PC-9 (cell line): ENCODE measurements around the gene GNG7. TPM values are rescaled to one million over a fixed set of nuclear protein-coding genes. Genes with fewer than 3 reads are reported as not detected.
"Not testable (repeated sequence)": the region's sequence is repeated elsewhere in the genome, so short reads cannot be mapped to it uniquely, and the experiment has no call there.

Experiments used
- BruUV-seq: library from RNA; stranded (reverse); fragments of 400-500 nt; replicated peaks from 2 replicates; lab custom pipeline; 2021; lab: Mats Ljungman, UMichigan
- CTCF ChIA-PET: fragments of 300-600 bp; sonication (Branson Sonifier 250); formaldehyde crosslinking; loops from one replicate; lab custom pipeline; 2022; ENCODE audit warnings: antibody characterized with exemption; lab: Charles Lee
- POLR2A ChIA-PET: fragments of 300-600 bp; sonication (Branson Sonifier 250); formaldehyde crosslinking; loops from one replicate; lab custom pipeline; 2022; ENCODE audit warnings: antibody characterized with exemption; ENCODE audit not compliant: unreplicated experiment; lab: Charles Lee
- DNase-seq, 2 experiments: peaks; one replicate each; pipeline versions ENCODE4 v3.0.0 to v3.0.0-alpha.2; 2015 to 2022; ENCODE audit warnings: mixed read lengths in 1 of 2
- H2AFZ ChIP-seq: fragments of 200-600 bp; sonication (generic); 2 replicates; pipeline ENCODE4 v1.8.1; 2017; ENCODE audit warnings: antibody characterized with exemption
- H3F3A ChIP-seq: fragments of 200-600 bp; sonication (generic); 2 replicates; pipeline ENCODE4 v1.8.1; 2017; ENCODE audit warnings: antibody characterized with exemption, mild to moderate bottlenecking, low read depth; ENCODE audit not compliant: insufficient read depth
- H3K27ac ChIP-seq: fragments of 200-600 bp; sonication (generic); 2 replicates; pipeline ENCODE4 v1.6.1; 2016; ENCODE audit warnings: mixed run types
- H3K27me3 ChIP-seq: fragments of 200-600 bp; sonication (generic); 2 replicates; pipeline ENCODE4 v1.6.1; 2016; ENCODE audit warnings: low read depth, mixed run types; ENCODE audit not compliant: insufficient read depth
- H3K36me3 ChIP-seq: fragments of 200-600 bp; sonication (generic); 2 replicates; pipeline ENCODE4 v1.6.1; 2016; ENCODE audit warnings: low read depth, mixed run types
- H3K4me1 ChIP-seq: fragments of 200-600 bp; sonication (generic); replicated peaks from 2 replicates; pipeline ENCODE4 v1.6.1; 2016; ENCODE audit warnings: mixed run types; ENCODE audit not compliant: insufficient read depth
- H3K4me2 ChIP-seq: fragments of 200-600 bp; sonication (generic); 2 replicates; pipeline ENCODE4 v1.6.1; 2017; ENCODE audit warnings: mixed run types
- H3K4me3 ChIP-seq: fragments of 200-600 bp; sonication (generic); 2 replicates; pipeline ENCODE4 v1.6.1; 2016; ENCODE audit warnings: mixed run types
- H3K79me2 ChIP-seq: fragments of 200-600 bp; sonication (generic); 2 replicates; pipeline ENCODE4 v1.6.1; 2017; ENCODE audit warnings: low read depth, mixed run types
- H3K9me2 ChIP-seq: fragments of 200-600 bp; sonication (generic); 2 replicates; pipeline ENCODE4 v1.8.1; 2017; ENCODE audit warnings: mild to moderate bottlenecking; ENCODE audit not compliant: insufficient read depth
- H3K9me3 ChIP-seq: fragments of 200-600 bp; sonication (generic); 2 replicates; pipeline ENCODE4 v1.8.1; 2016; ENCODE audit warnings: low read depth; ENCODE audit not compliant: insufficient read depth
- H4K20me1 ChIP-seq: fragments of 200-600 bp; sonication (generic); 2 replicates; pipeline ENCODE4 v1.8.1; 2017; ENCODE audit not compliant: insufficient read depth
- CTCF ChIP-seq: fragments of 200-600 bp; sonication (generic); conservative IDR thresholded peaks from 2 replicates; pipeline ENCODE4 v1.6.1; 2017; ENCODE audit warnings: mixed run types, antibody characterized with exemption, mild to moderate bottlenecking, moderate library complexity
- EZH2 ChIP-seq: fragments of 200-600 bp; sonication (generic); IDR thresholded peaks from 2 replicates; pipeline ENCODE4 v1.8.0; 2017; ENCODE audit warnings: antibody characterized with exemption, low read depth
- intact Hi-C: fragments of 100-400 bp; cut with micrococcal nuclease; formaldehyde crosslinking; loops from one replicate; pipeline ENCODE4 v1.10.0; 2022; ENCODE audit not compliant: unreplicated experiment
- total RNA-seq: library from RNA; stranded (reverse); gene quantifications from 2 replicates; pipeline ENCODE4 v1.2.3, GENCODE V29; 2021

Gene GNG7
- total RNA-seq, 1 experiment from 2014 or later: 2.8 TPM

GRCh38 chr19:2475018-2475701, 227.3 kb downstream of the GNG7 start:
- no TSS peak for BruUV-seq
- Histone ChIP-seq H3F3A (peaks cover 22% of the 10 kb centered on the region; the same call in 1 of the 2 replicates), H3K27ac (peak overlapping the region; percentile 45; the same call in 1 of the 2 replicates), H3K79me2 (peaks cover 26% of the 10 kb centered on the region), H3K4me3 (peak overlapping the region; percentile 77; the same call in 1 of the 2 replicates), H3K4me2 (peak overlapping the region; percentile 90), H3K9me2 (no peaks in the 10 kb centered on the region), H3K4me1 (peaks cover 11% of the 10 kb centered on the region), H2AFZ (no peak overlapping the region), H4K20me1 (peaks cover 11% of the 10 kb centered on the region; the same call in 1 of the 2 replicates), H3K9me3 (no peaks in the 10 kb centered on the region), H3K36me3 (no peaks in the 10 kb centered on the region), H3K27me3 (no peaks in the 10 kb centered on the region)
- intact Hi-C loops: loop anchor here (1.0 kb wide), 1 partner anchor 104 kb away; no protein-coding TSS in a partner anchor
- DNase-seq: peak in 1 of 2 experiments; percentile 57
- no peak for TF ChIP-seq EZH2
- TF ChIP-seq CTCF: no peak
- ChIA-PET CTCF (interaction anchor here (1.2 kb wide), 1 partner anchor 104 kb away, joined by 8 read pairs; no protein-coding TSS in a partner anchor), POLR2A (interaction anchor here (0.5 to 3.6 kb wide), 16 partner anchors 14 to 571 kb away, joined by 3 to 33 read pairs (median 5); no protein-coding TSS in a partner anchor)

- POLR2A ChIA-PET: no interaction called here
- Histone ChIP-seq H3K4me3 (peak overlapping the region; percentile 77; the same call in 1 of the 2 replicates), H3K79me2 (peaks cover 26% of the 10 kb centered on the region), H3K27ac (peak overlapping the region; percentile 45; the same call in 1 of the 2 replicates), H2AFZ (no peak overlapping the region), H3K9me3 (no peaks in the 10 kb centered on the region), H3K4me1 (peaks cover 11% of the 10 kb centered on the region), H3F3A (peaks cover 24% of the 10 kb centered on the region; the same call in 1 of the 2 replicates), H3K9me2 (no peaks in the 10 kb centered on the region), H3K36me3 (no peaks in the 10 kb centered on the region), H3K27me3 (no peaks in the 10 kb centered on the region), H3K4me2 (peak overlapping the region; percentile 90), H4K20me1 (peaks cover 11% of the 10 kb centered on the region; the same call in 1 of the 2 replicates)
- CTCF ChIA-PET: interaction anchor here (0.6 kb wide), 1 partner anchor 50 kb away, joined by 5 read pairs; no protein-coding TSS in a partner anchor
- intact Hi-C loops: loop anchor here (1.0 kb wide), 3 partner anchors 105 to 163 kb away; no protein-coding TSS in a partner anchor
- DNase-seq: peak; percentile 64 to 86
- no peak for TF ChIP-seq EZH2
- TF ChIP-seq CTCF: peak; percentile 82
- BruUV-seq: no TSS peak
Measured at GRCh38 chr19:2474232-2475017, 228.1 kb downstream of the GNG7 start.

- H3K9me2 ChIP-seq, H3K4me3 ChIP-seq, BruUV-seq, H3K4me1 ChIP-seq, H3K36me3 ChIP-seq, DNase-seq, H3K9me3 ChIP-seq, H2AFZ ChIP-seq, H4K20me1 ChIP-seq, H3K27me3 ChIP-seq, H3K79me2 ChIP-seq: not testable (repeated sequence)
- intact Hi-C loops: loop anchor here (10.0 kb wide), 1 partner anchor 235 kb away; the partner anchor contains the start of genes PLEKHJ1 and SF3A2
- ChIA-PET CTCF (interaction anchor here (1.0 kb wide), 1 partner anchor 141 kb away, joined by 4 read pairs; no protein-coding TSS in a partner anchor), POLR2A (interaction anchor here (0.7 kb wide), 2 partner anchors 149 to 154 kb away, joined by 3 to 6 read pairs; no protein-coding TSS in a partner anchor)
- Histone ChIP-seq H3K4me2 (peak overlapping the region; percentile 44), H3K27ac (peak overlapping the region; percentile 86), H3F3A (peaks cover 17% of the 10 kb centered on the region)
Measured at GRCh38 chr19:2469915-2470200, 232.6 kb downstream of the GNG7 start.
